HPDE6-E6E7 (cell line): Measurements from ENCODE around the gene AK9.

Experiments
- DNase-seq: peaks from one replicate; pipeline ENCODE4 v3.0.0; 2011; ENCODE audit warnings: missing footprints; ENCODE audit errors: extremely low spot score

AK9 gene

DNA sequence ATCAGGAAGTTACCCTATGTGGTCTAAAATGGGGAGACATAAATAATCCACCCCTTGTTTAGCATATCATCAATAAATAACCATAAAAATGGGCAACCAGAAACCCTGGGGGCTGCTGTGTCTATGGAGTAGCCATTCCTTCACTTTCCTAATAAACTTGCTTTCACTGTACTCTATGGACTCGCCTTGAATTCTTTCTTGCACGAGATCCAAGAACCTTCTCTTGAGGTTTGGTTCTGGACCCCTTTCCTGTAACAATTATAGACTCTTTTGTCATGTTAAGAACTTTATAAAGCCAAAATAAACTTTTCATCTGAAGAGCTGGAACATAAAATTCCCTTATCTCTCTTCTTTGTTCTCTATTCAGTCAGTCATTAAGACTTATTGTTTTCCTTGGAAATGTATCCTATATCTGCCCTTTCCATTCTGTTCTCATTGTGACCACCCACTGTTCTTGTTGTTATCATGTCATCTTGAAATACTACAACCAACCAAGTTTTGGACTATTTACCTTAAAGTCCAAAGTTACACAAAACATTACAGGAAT, 178.7 kb downstream of the AK9 start:
- no peak for DNase-seq

DNA sequence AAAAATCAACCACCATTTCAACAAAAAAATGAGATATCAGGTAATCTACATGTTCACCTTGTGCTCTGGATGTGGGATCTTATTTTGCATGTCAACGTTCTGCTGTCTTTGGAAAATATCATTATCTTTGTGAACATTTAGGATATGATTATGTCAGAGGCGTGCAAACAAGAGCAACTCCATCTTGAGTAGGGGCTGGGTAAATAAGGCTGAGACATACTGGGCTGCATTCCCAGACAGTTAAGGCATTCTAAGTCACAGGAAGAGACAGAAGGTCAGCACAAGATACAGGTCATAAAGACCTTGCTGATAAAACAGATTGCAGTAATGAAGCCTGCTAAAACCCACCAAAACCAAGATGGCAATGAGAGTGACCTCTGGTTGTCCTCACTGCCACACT, 179.2 kb downstream of the AK9 start:
- no peak for DNase-seq

GRCh38 chr6:109510358-109510757, 180.6 kb downstream of the AK9 start:
- no peak for DNase-seq

DNA sequence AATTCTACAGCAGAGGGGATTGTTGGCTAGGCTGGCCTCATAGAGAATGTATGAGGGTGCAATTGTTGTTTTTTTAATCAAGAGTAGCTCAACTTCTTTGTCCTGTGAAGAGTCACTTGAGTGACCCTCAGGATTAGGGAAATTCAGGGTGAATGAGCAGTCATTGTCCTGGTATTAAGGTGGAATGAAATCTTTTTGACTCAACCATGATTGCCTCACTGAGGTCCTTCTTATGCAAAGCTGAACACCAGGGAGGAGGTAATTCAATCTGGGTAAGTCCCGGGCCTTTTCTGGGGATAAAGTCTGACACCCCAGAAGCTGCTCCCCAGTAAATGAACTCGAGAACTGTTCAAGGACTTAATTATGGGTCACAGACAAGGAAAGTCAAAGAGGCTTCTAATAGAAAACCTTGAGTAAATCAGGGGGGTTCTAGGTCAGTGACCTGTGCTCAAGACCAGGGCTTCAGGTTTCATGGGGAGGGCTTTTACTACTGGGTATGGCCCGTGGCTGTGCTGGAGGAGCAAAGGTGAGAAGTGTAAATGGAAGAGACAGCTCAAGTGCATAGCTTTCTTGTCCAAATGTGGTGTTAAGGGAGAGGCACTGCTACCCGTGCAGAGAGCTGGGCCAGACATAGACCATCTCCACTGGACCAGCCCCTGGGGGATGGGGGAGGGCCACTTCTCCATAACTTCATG, 182.7 kb downstream of the AK9 start:
- no peak for DNase-seq

DNA sequence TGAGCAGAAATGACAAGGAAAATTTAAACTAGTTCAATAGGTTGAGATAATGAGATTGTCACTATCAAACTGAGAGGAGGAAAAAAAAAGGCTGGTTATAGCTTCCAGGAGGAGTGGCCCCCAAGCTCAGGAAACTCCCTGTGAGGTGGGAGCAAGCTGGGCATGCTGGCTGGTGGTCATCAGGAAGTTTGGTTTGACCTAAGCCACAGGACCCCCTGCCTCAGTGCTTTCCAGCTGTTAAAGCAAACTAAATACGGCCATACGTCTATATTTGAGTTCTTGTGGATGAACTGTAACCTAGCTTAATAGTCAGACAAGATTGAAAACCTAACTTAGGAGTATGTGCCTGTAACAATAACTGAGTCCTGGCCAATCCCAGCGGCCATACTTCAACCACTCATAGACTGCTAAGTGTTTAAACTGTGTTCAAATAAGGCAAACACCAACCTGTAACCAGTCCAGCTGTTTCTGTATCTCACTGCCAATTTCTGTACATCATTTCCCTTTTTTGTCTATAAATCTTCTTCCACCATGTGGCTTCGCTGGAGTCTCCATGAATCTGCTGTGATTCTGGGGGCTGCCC, 183.4 kb downstream of the AK9 start:
- DNase-seq = no peak

GRCh38 chr6:109506841-109507240, 184.2 kb downstream of the AK9 start:
- no peak for DNase-seq

DNA sequence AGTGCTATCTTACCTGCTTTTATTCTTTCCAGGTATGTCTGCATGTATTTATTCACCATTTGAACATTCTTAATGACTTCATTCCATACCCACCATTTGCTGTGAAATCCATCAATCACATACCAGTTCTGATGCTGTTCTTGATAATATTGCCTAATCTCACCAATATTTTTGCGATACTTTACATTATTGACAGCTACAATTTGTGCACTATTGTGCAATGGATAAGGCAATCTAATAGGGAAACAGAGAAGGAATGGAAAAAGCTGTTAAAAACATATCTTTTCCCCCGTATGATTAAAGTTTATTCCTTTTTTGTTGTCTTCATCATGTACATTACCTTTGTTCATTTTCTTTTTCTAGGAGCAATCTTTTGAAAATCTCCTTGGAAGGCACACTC, 184.7 kb downstream of the AK9 start:
- no peak for DNase-seq

DNA sequence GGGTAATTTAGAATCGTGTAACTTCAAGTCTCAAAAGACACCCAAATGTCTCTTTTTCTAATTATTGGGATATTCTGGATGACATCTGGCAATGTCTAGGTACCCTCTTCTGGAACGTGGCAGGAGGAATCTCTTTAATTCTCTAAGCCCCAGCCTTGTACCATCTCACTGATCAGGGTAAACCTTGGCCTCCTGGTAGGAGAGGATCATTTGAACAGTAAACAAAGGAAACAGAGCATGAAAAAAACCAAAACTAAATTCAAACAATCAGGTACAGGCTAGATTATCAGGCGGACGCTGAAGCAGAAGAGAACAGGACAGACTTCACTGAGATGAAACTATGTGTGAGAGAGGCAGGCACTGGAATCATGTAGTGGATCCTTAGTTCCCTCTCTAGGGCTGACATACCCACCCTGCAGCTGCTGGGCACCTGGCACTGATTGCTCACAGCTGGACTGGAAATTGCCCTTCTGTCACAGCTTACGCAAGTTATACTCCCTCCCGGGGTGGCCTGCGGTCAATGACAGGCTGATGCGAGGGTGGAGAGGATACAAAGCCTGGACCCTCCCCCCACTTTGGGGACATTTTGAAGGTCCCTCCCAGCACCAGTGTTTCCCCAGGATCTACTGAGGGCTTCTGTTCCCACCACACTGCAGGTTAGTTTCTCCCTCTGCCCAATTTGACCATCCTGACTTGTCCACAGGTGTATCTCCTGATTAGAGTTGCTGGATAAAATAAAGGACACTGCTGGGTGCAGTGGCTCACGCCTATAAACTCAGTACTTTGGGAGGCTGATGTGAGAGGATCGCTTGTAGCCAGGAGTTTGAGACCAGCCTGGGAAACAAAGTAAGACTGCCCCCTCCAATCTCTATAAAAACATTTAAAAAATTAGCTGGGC, 187.4 kb downstream of the AK9 start:
- DNase-seq = no peak

GRCh38 chr6:109498936-109499335, 192.1 kb downstream of the AK9 start:
- no peak for DNase-seq

DNA sequence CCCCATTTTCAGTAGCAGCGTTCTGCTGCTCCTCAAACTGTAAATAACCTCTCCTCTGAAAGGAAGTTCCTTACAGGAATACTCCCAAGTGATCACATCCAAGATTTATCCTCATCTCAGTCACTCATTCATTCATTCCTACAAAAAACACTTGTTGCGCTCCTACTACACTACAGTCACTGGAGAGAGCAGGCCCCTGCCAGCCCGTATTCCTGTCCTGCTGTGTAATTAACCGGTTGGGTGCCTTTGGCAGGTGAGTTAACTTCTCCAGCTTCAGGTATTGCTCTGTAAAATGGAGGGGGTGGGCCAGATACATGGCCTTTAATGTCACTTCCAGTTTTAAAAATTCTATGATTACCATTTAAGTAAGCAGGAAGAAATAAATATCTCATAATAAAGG, 192.9 kb downstream of the AK9 start:
- no peak for DNase-seq

- no peak for DNase-seq
Measured at GRCh38 chr6:109496036-109496772, 194.8 kb downstream of the AK9 start.

- DNase-seq = no peak
Measured at GRCh38 chr6:109493865-109494264, 197.1 kb downstream of the AK9 start.

DNA sequence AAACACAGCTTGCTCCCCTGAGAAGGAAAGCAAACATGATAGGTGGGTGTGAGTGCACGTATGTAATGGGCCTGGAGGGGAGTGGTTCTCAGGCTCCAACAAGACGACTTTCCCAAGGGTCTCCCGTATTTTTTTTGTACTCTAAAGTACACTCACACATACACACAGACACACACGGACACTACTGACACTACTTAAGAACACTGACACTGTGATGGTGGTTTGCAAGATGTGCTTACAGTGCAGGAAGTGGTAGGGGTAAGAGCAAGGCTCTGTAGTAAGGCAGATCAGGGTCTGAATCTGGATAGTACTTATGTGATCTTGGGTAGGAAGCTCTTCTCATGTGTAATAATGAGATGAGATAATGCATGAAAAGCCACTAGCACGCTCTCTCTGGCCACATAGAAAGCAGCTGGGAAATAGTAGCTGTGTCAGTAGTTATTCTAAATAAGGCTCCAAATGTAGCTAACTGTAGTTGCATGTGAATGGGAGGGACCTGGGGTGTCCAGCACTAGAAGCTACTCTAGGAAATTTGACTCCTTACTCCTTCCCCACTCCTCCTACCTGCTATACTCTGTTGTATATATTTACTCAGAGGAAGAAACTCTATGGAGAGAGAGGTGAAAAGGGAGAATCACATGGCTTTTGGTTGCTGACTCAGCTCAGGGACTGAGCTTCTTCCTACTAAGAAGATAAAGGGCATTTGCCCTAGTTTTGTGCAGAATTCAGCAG, 199.6 kb downstream of the AK9 start:
- no peak for DNase-seq

GRCh38 chr6:109490713-109491112, 200.3 kb downstream of the AK9 start:
- DNase-seq = no peak

DNA sequence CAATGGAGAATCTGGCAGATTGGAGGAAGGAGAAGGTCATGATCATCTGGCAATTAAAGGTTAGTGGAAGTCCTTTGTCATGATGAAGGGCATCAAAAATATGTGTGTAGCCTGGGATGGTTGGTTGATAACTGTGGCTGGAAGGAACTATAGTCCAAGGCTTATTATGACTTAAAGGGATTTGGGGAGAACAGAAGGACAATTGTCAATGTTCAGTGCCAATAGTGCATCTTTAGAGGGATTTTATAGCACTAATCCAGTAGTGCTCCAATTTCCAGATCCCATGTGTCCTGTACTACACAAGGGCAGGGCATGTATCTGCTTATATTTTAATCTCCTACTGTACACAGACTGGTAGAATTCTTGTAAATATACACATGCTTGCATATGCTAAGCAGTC, 203.0 kb downstream of the AK9 start:
- no peak for DNase-seq

DNA sequence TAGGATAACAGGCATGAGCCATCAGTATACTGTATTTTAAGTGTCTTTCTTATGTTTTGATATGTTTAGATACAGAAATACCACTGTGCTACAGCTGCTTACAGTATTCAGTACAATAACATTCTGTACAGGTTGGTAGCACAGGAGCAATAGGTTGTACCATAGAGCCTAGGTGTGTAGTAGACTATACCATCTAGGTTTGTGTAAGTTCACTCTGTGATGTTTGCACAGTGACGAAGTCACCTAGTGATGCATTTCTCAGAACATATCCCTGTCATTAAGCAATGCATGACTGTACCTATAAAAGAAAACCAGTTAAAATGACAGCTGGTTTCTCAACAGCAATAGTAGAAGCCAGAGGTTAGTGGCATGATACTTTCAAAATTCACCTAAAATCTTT, 204.9 kb downstream of the AK9 start:
- no peak for DNase-seq

- no peak for DNase-seq
Measured at GRCh38 chr6:109485266-109485935, 205.6 kb downstream of the AK9 start.

- no peak for DNase-seq
Measured at GRCh38 chr6:109484122-109484521, 206.9 kb downstream of the AK9 start.

GRCh38 chr6:109483735-109484057, 207.3 kb downstream of the AK9 start:
- no peak for DNase-seq

DNA sequence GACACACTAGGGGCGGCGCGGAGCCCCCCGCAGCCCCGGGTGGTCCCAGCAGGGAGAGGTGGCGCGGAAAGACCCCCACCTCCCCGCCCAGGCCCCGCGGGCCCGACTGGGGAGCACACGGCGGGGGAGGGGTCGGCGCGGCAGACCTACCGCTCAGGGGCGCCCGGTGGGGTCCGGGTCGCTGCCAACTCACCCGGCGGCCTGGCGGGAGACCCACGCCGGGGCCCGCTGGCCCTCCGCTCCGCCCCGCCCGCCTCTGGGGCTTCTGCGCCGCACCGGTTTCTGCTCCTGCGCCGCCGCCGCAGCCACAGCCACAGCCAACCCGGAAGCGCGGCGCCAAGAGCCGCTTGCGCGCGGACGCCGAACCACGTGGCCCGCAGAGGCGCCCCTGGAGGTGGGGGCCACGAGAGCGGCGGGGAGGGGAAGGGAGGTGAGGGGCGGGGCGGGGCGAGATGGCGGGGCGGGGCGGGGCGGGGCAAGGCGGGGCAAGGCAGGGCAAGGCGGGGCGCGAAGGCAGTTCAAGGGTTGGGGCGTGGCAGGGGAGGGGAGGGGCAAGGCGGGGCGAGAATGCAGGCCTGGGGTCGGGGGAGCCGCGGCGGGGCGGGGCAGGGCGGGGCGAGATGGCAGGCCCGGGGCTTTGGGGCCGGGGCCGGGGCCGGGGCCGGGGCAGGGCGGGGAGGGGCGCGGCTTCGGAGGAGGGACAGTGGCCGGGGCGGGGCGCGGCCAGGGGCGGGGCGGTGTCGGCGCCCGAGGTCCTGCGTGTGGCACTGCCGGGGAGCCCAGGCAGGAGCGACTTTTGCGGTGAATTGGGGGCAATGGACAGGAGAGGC, 207.9 kb downstream of the AK9 start, which contains the start of gene ZBTB24:
Gene ZBTB24, minus strand, starts transcription at position 315 of the 830 bp plus-strand sequence. CDS start 1,193 bp downstream, outside the sequence.
- peak; percentile 86 for DNase-seq
